AG10803 (cell line): Measurements from ENCODE around the gene TMEM242.

Experiments
- DNase-seq: peaks from one replicate; pipeline ENCODE4 v3.0.0; 2010; ENCODE audit warnings: low read depth
- H3K4me3 ChIP-seq: 2 replicates; pipeline ENCODE4 v1.5.1; 2011; ENCODE audit warnings: mild to moderate bottlenecking, low read length, control low read depth
- TF ChIP-seq, protein P1 (sequence below): conservative IDR thresholded peaks from 2 replicates; pipeline ENCODE4 v1.5.1; 2011; ENCODE audit warnings: mild to moderate bottlenecking, low read length, control low read depth, inconsistent platforms

TMEM242 gene

DNA sequence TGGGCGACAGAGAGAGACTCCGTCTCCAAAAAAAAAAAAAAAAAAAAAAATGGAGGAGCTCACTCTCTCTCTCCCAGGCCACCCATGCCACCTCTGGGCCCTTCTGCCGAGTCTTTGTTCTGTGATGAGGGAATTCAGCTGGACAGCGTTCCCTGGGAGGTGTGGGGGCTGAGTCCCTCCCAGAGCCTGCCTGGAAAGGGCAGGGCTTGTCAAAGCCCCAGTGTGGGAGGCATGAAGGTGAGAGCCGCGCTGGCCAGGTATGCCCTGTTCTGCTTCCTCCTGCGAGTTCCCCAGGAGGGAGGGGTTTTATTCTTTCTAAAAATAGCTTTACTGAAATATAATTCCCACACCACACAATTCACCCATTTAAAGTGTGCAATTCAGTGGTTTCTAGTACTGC is 69.6 kb downstream of the TMEM242 start:
- TF ChIP-seq, protein P1, sequence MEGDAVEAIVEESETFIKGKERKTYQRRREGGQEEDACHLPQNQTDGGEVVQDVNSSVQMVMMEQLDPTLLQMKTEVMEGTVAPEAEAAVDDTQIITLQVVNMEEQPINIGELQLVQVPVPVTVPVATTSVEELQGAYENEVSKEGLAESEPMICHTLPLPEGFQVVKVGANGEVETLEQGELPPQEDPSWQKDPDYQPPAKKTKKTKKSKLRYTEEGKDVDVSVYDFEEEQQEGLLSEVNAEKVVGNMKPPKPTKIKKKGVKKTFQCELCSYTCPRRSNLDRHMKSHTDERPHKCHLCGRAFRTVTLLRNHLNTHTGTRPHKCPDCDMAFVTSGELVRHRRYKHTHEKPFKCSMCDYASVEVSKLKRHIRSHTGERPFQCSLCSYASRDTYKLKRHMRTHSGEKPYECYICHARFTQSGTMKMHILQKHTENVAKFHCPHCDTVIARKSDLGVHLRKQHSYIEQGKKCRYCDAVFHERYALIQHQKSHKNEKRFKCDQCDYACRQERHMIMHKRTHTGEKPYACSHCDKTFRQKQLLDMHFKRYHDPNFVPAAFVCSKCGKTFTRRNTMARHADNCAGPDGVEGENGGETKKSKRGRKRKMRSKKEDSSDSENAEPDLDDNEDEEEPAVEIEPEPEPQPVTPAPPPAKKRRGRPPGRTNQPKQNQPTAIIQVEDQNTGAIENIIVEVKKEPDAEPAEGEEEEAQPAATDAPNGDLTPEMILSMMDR: no peak
- H3K4me3 ChIP-seq: no peak overlapping the region
- DNase-seq: no peak

DNA sequence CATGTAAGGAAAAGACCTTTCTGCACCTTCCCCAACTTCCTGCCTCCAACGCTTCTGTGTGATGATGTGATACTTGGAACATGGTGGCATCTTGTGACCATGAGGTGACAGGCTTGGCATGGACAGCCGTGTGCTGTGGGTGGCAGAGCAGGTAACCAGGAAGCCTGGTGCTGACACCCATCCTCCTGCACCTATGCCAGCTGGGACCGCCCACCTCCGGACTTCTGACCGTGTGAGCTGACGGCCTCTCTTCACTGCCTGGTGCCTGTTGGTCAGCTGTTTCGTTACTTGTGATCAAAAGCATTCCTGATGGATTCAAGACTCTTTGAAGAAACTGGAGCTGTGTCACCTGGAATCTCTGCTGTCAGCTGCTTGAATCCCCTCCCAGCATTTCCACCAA is 70.3 kb downstream of the TMEM242 start:
- H3K4me3 ChIP-seq: no peak overlapping the region

DNA sequence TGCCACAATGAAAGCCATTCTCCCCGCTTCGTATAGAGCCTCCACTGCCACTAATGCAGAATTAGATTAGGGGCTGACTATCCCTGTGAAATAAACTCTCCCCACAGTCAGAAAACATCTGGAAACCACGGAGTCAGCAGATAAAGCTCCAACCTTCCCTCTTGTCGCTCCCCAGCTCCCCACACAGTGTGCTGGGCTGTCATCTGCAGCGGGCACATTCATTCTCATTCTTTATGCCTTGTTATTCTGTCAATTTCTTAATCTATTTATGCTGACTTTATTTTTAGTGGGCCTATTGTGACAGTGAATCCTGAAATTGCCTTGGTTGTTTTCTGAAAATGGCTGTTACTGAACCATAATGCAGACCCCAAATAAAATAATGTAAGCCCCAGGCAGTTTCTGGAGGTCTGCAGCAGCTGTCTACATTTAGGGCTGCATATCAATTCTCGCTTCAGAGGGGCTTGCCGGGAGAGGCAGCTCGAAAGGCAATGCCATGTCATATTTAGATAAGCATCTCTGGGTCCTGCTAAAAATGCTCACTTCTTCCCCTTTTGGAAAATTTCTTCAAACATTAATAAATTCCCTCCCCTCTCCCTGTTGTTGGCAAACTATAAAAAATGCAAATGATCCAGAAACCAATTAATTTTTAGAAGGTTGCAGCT is 71.6 kb downstream of the TMEM242 start:
- no peak for DNase-seq
- TF ChIP-seq, protein P1: no peak
- no peak overlapping the region for H3K4me3 ChIP-seq

More for the DNA sequence above, 70.3 kb downstream of the TMEM242 start:
- no peak for DNase-seq
- TF ChIP-seq, protein P1: no peak

DNA sequence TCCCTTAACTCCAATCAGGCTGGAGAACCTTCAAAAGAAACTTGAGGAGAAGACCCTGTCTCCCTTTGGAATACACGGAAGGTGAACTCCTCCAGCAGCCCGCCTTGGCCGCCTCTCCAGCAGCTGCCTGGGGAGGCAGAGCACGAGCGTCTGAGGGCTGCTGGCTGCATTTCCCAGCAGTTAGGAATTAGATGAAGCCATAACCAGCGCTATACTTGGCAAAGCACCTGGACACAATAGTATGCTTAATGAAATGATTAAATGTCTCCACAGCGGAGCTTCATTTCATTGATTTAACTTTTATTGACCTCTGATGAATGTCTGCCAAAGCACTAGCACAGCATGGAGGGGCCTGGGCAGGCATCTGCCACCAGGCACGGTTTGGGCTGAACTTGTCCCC is 73.5 kb downstream of the TMEM242 start:
- no peak for DNase-seq
- TF ChIP-seq, protein P1: no peak
- no peak overlapping the region for H3K4me3 ChIP-seq

DNA sequence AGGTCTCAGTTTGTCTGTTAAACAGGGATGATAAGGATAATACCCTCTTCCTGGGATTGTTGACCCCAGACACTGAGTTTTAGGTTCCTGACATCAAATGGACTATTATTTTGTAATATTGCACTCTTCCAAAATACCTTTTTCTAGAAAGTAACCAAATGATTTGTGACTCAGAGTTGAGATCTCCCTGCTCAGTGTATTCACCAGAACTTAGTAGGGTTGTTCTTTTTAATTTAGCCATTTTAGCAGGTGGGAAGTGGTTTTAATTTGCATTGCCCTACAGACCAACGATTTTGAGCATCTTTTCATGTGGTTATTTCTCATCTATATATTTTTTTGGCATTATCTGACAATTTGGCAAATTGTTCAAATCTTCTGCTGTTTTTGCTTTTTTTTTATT is 75.1 kb downstream of the TMEM242 start:
- no peak for DNase-seq
- H3K4me3 ChIP-seq: no peak overlapping the region
- TF ChIP-seq, protein P1: no peak

DNA sequence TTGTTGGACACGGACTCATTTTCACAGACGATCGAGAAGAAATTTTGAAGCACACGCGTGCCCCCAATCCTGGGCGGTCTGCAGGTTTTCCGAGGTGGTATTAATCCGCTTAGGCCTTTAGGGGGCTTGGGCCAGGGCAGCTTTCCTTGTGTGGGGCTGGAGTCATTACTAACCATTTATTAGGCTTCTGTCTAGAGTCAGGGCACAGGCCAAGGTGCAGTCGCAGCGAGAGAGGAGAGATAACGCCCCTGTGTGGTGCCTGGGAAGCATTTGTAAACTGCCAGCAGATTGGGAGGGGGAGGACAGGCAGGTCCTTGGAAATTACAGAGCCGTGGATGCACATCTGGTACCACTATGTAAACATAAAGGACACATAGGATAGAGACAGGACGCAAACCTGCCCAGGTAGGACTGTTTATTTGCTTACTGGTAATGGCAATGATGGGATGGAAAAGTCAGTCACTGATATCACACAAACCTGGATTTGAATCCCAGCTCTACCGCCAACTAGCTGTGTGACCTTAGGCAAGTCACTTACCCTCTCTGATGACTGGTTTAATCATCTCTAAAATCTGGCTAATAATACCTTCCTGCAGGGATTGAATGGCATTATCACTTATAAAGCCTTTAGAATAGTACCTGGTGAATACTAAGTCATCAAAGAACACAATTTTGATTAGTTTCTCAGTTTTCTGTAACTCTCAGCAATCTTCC is 76.4 kb downstream of the TMEM242 start:
- DNase-seq: no peak
- TF ChIP-seq, protein P1: no peak

More for the DNA sequence above, 76.4 kb downstream of the TMEM242 start:
- no peak overlapping the region for H3K4me3 ChIP-seq
